ENCODE data around the gene C2CD3. TPM values are rescaled to one million over a fixed set of nuclear protein-coding genes. Genes with fewer than 3 reads are reported as not detected.

The C2CD3 gene
- total and polyA plus RNA-seq, 10 of the 15 experiments (the other 5 are each of a cell fraction or from before 2014, with no cell fraction given): 2.3 to 24.0 (median 16.3) TPM

DNA sequence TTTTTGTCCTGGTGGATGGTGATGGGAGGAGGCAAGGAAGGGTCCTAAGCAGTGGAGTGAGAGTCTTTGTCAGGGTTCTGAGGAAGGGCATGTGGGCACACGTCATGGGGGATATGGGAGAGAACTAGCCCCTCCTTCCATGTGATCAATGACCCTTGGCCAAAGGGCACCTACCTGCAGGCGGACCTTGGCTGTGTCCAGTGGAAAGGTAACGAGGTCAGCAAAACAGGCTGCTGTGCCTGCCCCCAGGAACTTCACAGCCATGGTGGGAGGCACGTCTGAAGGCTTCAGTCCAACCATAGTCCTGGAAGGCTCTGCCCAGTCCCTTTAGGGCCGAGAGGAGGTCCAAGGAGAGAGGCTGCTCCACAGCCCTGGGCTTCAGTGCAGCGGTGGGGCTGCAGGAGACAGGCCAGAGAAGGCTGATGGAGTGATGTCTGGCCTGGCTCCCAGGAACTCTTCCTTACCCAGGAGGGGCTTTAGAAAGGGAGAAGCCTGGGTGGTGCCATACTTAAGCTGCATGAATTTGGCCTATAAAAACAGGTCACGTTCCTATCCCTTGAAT, 164.0 kb downstream of the C2CD3 start (continued):
- TF ChIP-seq, protein P1, sequence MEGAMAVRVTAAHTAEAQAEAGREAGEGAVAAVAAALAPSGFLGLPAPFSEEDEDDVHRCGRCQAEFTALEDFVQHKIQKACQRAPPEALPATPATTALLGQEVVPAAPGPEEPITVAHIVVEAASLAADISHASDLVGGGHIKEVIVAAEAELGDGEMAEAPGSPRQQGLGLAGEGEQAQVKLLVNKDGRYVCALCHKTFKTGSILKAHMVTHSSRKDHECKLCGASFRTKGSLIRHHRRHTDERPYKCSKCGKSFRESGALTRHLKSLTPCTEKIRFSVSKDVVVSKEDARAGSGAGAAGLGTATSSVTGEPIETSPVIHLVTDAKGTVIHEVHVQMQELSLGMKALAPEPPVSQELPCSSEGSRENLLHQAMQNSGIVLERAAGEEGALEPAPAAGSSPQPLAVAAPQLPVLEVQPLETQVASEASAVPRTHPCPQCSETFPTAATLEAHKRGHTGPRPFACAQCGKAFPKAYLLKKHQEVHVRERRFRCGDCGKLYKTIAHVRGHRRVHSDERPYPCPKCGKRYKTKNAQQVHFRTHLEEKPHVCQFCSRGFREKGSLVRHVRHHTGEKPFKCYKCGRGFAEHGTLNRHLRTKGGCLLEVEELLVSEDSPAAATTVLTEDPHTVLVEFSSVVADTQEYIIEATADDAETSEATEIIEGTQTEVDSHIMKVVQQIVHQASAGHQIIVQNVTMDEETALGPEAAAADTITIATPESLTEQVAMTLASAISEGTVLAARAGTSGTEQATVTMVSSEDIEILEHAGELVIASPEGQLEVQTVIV (IDR thresholded peaks at IDR 0.05; ENCODE audit: borderline replicate concordance, partially characterized antibody): no peak
- TF ChIP-seq, protein P2, sequence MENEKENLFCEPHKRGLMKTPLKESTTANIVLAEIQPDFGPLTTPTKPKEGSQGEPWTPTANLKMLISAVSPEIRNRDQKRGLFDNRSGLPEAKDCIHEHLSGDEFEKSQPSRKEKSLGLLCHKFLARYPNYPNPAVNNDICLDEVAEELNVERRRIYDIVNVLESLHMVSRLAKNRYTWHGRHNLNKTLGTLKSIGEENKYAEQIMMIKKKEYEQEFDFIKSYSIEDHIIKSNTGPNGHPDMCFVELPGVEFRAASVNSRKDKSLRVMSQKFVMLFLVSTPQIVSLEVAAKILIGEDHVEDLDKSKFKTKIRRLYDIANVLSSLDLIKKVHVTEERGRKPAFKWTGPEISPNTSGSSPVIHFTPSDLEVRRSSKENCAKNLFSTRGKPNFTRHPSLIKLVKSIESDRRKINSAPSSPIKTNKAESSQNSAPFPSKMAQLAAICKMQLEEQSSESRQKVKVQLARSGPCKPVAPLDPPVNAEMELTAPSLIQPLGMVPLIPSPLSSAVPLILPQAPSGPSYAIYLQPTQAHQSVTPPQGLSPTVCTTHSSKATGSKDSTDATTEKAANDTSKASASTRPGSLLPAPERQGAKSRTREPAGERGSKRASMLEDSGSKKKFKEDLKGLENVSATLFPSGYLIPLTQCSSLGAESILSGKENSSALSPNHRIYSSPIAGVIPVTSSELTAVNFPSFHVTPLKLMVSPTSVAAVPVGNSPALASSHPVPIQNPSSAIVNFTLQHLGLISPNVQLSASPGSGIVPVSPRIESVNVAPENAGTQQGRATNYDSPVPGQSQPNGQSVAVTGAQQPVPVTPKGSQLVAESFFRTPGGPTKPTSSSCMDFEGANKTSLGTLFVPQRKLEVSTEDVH (IDR thresholded peaks at IDR 0.05; ENCODE audit: low read depth, partially characterized antibody): no peak
- TF ChIP-seq HDAC2 (IDR thresholded peaks at IDR 0.05) (no peak), MYC (IDR thresholded peaks at IDR 0.05; ENCODE audit: insufficient read depth, insufficient read length, insufficient replicate concordance, low read length, severe bottlenecking) (no peak), LARP7 (IDR thresholded peaks at IDR 0.05) (no peak), ETV6 (conservative IDR thresholded peaks at IDR 0.05 in 1 of 2, IDR thresholded peaks at IDR 0.05 in 1 of 2; ENCODE audit: borderline replicate concordance in 1 of 2, low read depth in 1 of 2) (no peak)
